ENCODE measurements around the gene E2F4.

GRCh38 chr16:67181346-67181745 is 10.6 kb upstream of the E2F4 start:
- TF ChIP-seq, protein P1, sequence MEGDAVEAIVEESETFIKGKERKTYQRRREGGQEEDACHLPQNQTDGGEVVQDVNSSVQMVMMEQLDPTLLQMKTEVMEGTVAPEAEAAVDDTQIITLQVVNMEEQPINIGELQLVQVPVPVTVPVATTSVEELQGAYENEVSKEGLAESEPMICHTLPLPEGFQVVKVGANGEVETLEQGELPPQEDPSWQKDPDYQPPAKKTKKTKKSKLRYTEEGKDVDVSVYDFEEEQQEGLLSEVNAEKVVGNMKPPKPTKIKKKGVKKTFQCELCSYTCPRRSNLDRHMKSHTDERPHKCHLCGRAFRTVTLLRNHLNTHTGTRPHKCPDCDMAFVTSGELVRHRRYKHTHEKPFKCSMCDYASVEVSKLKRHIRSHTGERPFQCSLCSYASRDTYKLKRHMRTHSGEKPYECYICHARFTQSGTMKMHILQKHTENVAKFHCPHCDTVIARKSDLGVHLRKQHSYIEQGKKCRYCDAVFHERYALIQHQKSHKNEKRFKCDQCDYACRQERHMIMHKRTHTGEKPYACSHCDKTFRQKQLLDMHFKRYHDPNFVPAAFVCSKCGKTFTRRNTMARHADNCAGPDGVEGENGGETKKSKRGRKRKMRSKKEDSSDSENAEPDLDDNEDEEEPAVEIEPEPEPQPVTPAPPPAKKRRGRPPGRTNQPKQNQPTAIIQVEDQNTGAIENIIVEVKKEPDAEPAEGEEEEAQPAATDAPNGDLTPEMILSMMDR (IDR thresholded peaks at IDR 0.05; ENCODE audit: poor library complexity): no peak
- no peak for TF ChIP-seq EZH2 (IDR thresholded peaks at IDR 0.05; ENCODE audit: borderline replicate concordance)
- TF ChIP-seq EZH2phosphoT487 (IDR thresholded peaks at IDR 0.05; ENCODE audit: low read depth, severe bottlenecking, unreplicated experiment): no peak
